ENCODE results near the gene WASF2.
"Not testable (repeated sequence)": the region's sequence is repeated elsewhere in the genome, so short reads cannot be mapped to it uniquely, and the experiment has no call there.

The WASF2 gene

GRCh38 chr1:27489973-27490741 is at the start of gene WASF2:
TSS of gene WASF2 (minus strand) at chr1:27490167. CDS start at chr1:27428890, 61,277 bp downstream.
- TF ChIP-seq CTCF (IDR thresholded peaks at IDR 0.05; ENCODE audit: extremely low read depth, missing control alignments), result no peak
- DNase-seq (ENCODE audit: low spot score), result peak; percentile 93

- DNase-seq (ENCODE audit: low spot score), result no peak
- TF ChIP-seq CTCF (IDR thresholded peaks at IDR 0.05; ENCODE audit: extremely low read depth, missing control alignments), result no peak
Observed at GRCh38 chr1:27538793-27539192, 48.8 kb upstream of the WASF2 start.

GRCh38 chr1:27538305-27538676 is 48.3 kb upstream of the WASF2 start:
- not testable (repeated sequence) for DNase-seq (ENCODE audit: low spot score)

GRCh38 chr1:27536767-27537166 is 46.8 kb upstream of the WASF2 start:
- DNase-seq (ENCODE audit: low spot score), result no peak
- no peak for TF ChIP-seq CTCF (IDR thresholded peaks at IDR 0.05; ENCODE audit: extremely low read depth, missing control alignments)

- no peak for TF ChIP-seq CTCF (IDR thresholded peaks at IDR 0.05; ENCODE audit: extremely low read depth, missing control alignments)
- DNase-seq (ENCODE audit: low spot score), result no peak
Observed at GRCh38 chr1:27536010-27536757, 46.2 kb upstream of the WASF2 start.

- no peak for DNase-seq (ENCODE audit: low spot score)
- no peak for TF ChIP-seq CTCF (IDR thresholded peaks at IDR 0.05; ENCODE audit: extremely low read depth, missing control alignments)
Observed at GRCh38 chr1:27535386-27535785, 45.4 kb upstream of the WASF2 start.

- TF ChIP-seq CTCF (IDR thresholded peaks at IDR 0.05; ENCODE audit: extremely low read depth, missing control alignments), result no peak
- DNase-seq (ENCODE audit: low spot score), result no peak
Observed at GRCh38 chr1:27531959-27532685, 42.2 kb upstream of the WASF2 start.

Data from GM20000 (cell line).